ENCODE measurements around the gene TNXB.
"Not testable (repeated sequence)": the region's sequence is repeated elsewhere in the genome, so short reads cannot be mapped to it uniquely, and the experiment has no call there.

DNA sequence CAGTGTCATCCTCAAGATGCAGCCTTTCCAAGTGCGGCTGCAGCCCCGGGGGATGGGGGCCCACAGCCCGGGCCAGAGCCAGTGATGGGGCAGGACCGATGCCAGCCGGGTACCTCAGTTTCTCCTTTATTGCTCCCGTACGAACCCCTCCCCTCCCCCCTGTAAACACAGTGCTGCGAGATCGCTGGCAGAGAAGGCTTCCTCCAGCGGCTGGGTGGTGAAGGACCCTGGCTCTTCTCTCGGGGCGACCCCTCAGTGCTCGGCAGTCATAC, 68.2 kb downstream of the TNXB start:
- TF ChIP-seq SMC3 (IDR thresholded peaks at IDR 0.05; ENCODE audit: low read depth, low read length); CTCF (conservative IDR thresholded peaks at IDR 0.05; ENCODE audit: low read depth, low read length); BHLHE40 (IDR thresholded peaks at IDR 0.05; ENCODE audit: low read depth, low read length); MXI1 (IDR thresholded peaks at IDR 0.05; ENCODE audit: borderline replicate concordance, low read depth, low read length); RCOR1 (IDR thresholded peaks at IDR 0.05; ENCODE audit: insufficient replicate concordance, low read length): not testable (repeated sequence)
